HUES6 (cell line): Measurements from ENCODE around the gene OR1J4.

ENCODE experiments used
- H3K27ac ChIP-seq: 2 replicates; pipeline ENCODE4 v1.7.0; 2013; ENCODE audit warnings: low read depth, mild to moderate bottlenecking, low read length, inconsistent platforms
- H3K27me3 ChIP-seq: 2 replicates; pipeline ENCODE4 v1.6.1; 2013; ENCODE audit warnings: low read length; ENCODE audit not compliant: control insufficient read depth, insufficient read depth
- H3K36me3 ChIP-seq: 2 replicates; pipeline ENCODE4 v1.6.1; 2013; ENCODE audit warnings: low read length; ENCODE audit not compliant: control insufficient read depth, insufficient read depth
- H3K4me1 ChIP-seq: 2 replicates; pipeline ENCODE4 v1.6.1; 2013; ENCODE audit warnings: low read length; ENCODE audit not compliant: control insufficient read depth, insufficient read depth
- H3K4me3 ChIP-seq: 2 replicates; pipeline ENCODE4 v1.5.1; 2013; ENCODE audit warnings: low read depth, low read length
- H3K9ac ChIP-seq: one replicate; pipeline ENCODE4 v1.6.1; 2013; ENCODE audit warnings: mild to moderate bottlenecking, low read length
- H3K9me3 ChIP-seq: 2 replicates; pipeline ENCODE4 v1.6.1; 2013; ENCODE audit warnings: low read depth, low read length; ENCODE audit not compliant: control insufficient read depth, insufficient read depth

The OR1J4 gene

GRCh38 chr9:122567901-122568300 lies 49.0 kb downstream of the OR1J4 start:
- Histone ChIP-seq H3K36me3 (no peaks in the 10 kb centered on the region), H3K4me3 (no peak overlapping the region), H3K9me3 (peaks cover 4% of the 10 kb centered on the region; the same call in 1 of the 2 replicates), H3K4me1 (no peaks in the 10 kb centered on the region), H3K27ac (no peak overlapping the region), H3K9ac (no peak overlapping the region), H3K27me3 (peaks cover 3% of the 10 kb centered on the region; the same call in 1 of the 2 replicates)
